SW 1271 (cell line): ENCODE data around the gene DGCR6.
"Not testable (repeated sequence)": the region's sequence is repeated elsewhere in the genome, so short reads cannot be mapped to it uniquely, and the experiment has no call there.

Experiments
- DNase-seq, 2 experiments: peaks; one replicate each; lab custom pipeline; 2025; lab: John Stamatoyannopoulos, UW

Gene DGCR6

GRCh38 chr22:18931905-18932652 is 26.0 kb downstream of the DGCR6 start:
- DNase-seq = no peak

DNA sequence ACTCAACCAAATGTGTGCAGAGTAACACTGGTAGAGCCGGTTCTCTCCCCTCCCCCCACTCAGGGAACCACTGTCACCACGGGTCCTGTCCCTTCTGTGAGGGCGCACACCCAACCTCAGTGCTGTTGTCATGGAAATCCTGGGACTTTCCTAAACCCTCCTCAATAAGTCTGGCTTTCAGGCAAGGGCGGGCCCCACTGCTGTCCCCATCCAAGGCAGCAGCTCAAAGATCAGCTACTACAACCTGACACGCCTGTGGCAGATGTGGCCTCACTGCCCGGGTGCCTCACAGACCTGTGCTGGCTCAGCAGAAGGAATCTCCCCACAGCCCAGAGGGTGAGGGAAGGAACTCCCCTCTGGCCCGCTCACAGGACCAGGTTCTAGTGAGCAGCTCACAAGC is 27.8 kb downstream of the DGCR6 start:
- no peak for DNase-seq

DNA sequence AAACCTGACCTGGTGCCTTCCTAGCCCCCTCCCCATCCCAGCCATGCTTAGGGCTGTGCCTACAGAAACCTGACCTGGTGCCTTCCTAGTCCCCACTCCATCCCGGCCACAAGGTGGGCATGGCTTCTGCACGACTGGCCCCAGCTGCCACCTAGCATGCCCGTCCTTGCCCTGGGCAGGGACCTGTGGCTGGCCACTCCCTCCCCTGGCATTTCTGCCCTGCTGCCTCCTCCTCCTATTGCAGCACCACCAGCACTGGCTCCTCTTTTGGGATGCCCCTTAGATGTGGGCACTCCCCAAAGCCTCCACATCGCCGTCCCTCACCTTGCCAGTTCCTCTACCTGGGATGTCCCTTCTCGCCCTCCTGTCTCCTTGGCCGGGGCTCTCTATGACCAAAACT is 28.6 kb downstream of the DGCR6 start:
- DNase-seq = not testable (repeated sequence)

DNA sequence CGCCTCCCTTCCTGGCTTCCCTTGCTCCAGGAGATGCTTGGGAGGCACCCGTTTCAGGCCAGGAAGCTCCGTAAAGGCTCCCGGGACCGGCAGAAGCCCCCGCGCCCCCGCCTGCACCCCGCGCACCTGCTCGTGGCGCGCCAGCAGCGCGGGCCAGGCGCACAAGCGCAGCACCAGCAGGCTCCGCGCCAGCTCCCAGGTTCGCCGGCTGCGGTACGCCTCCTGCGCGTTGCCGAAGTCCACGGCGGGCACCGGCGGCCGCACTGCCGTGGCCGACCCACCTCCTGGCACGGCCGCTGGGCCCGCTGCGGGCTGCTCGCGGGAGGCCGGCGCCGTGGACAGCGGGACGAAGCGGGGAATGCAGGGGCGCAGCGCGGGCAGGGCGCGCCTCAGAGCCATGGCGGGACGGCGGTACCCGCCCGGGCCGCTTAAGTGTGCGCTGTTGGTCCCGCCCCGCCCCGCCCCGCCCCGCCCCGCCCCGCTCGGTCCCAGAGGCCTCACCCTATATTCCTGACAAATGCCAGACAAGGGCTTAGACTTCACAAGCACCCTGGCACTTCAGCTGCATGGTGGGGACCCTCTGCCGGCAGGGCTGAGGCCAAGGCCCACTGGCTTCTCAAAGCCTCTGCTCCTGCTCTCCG is 29.9 kb downstream of the DGCR6 start, which contains the start of gene PRODH:
PRODH (minus strand) TSS at position 405 of the 641 bp plus-strand sequence; CDS start at position 399, 6 bp downstream.
- no peak for DNase-seq

DNA sequence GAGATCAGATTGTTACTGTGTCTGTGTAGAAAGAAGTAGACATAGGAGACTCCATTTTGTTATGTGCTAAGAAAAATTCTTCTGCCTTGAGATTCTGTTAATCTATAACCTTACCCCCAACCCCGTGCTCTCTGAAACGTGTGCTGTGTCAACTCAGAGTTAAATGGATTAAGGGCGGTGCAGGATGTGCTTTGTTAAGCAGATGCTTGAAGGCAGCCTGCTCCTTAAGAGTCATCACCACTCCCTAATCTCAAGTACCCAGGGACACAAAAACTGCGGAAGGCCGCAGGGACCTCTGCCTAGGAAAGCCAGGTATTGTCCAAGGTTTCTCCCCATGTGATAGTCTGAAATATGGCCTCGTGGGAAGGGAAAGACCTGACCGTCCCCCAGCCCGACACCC is 32.6 kb downstream of the DGCR6 start:
- DNase-seq = not testable (repeated sequence)

DNA sequence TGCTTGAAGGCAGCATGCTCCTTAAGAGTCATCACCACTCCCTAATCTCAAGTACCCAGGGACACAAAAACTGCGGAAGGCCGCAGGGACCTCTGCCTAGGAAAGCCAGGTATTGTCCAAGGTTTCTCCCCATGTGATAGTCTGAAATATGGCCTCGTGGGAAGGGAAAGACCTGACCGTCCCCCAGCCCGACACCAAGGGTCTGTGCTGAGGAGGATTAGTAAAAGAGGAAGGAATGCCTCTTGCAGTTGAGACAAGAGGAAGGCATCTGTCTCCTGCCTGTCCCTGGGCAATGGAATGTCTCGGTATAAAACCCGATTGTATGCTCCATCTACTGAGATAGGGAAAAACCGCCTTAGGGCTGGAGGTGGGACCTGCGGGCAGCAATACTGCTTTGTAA is 41.0 kb downstream of the DGCR6 start:
- not testable (repeated sequence) for DNase-seq

- no peak for DNase-seq
Observed at GRCh38 chr22:18947905-18948304, 41.8 kb downstream of the DGCR6 start.

DNA sequence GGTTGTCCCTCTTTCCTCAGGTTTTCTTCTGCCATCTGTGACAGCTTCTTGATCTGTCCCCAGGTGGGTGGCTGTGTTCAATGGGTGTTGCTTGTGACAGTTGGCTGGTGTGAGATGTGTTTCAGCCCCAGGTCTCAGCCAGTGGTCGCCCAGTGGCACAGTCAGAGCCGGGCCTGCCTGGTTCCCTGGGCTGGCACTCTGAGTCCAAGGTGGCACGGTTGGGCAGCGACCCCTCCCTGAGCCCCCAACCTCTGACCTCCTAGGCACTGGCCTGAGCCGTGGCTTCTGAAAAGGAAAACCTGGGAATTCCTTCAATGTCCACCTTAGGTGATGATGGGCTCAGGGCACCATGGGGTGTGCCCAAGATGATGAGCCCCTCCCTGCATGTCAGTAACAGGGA is 44.0 kb downstream of the DGCR6 start:
- DNase-seq = no peak

DNA sequence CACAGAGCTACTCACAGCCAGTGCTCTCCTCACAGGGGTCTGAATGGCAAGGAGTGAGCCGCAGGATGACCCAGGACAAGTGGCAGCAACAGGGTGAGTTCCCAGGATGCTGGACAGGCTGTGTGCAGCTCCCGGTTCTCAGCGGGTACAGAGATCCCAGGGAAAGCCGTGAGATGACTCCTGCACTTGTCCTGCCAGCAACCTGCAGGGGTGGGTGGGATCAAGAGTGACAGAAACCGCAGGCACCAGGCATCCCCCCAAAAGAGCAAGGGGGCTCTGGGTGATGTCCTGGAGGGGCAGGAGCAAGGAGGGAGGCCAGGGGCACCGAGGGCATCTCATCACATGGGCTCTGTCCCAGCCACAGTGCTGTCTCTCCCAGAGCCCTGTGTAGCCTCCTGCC is 45.9 kb downstream of the DGCR6 start:
- DNase-seq = no peak

DNA sequence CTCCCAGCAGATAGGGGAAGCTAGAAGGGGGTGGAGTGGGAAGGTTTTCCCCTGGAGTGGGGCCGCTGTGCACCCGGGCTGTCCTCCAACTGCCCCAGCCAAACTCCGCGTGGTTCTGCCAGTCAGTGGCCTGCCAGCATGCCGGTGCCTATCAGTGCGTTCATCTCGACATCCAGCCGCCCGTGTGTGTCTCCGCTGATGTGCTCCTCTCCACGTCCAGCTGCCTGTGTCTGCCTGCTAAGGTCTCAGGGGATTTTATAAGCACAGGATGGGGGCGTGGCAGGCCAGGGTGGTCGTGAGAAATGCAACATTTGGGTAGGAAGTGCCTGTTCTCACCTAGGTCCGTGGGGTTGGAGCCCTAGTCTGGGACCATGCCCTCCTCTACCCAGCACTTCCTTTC is 47.0 kb downstream of the DGCR6 start:
- DNase-seq = not testable (repeated sequence)

GRCh38 chr22:18954303-18954989 is 48.3 kb downstream of the DGCR6 start:
- peak in 1 of 2 experiments; percentile 1 for DNase-seq

GRCh38 chr22:18954990-18955571 is 49.0 kb downstream of the DGCR6 start:
- no peak for DNase-seq

GRCh38 chr22:18955696-18956095 is 49.6 kb downstream of the DGCR6 start:
- DNase-seq = no peak

GRCh38 chr22:18956121-18956895 is 50.2 kb downstream of the DGCR6 start:
- DNase-seq = not testable (repeated sequence)

DNA sequence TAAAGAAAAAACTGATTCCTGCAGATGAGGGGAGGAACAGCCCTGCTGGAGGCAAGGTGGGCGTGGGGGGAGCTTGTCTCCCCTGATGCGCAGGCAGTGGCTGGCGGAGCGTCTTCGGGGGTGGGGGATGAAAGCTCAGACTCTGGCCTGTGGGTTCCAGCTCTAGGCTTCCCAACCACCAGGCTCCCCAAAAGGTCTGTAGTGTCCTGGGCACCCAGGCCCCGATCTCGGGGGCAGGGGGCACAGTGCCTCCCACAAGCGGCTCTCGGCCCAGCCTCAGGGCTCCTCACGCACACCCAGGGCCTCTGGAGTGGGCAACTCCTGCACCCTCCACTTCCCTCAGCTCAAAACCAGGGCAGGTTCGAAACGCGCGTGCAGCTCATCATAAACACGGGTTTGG is 50.8 kb downstream of the DGCR6 start:
- DNase-seq = not testable (repeated sequence)

DNA sequence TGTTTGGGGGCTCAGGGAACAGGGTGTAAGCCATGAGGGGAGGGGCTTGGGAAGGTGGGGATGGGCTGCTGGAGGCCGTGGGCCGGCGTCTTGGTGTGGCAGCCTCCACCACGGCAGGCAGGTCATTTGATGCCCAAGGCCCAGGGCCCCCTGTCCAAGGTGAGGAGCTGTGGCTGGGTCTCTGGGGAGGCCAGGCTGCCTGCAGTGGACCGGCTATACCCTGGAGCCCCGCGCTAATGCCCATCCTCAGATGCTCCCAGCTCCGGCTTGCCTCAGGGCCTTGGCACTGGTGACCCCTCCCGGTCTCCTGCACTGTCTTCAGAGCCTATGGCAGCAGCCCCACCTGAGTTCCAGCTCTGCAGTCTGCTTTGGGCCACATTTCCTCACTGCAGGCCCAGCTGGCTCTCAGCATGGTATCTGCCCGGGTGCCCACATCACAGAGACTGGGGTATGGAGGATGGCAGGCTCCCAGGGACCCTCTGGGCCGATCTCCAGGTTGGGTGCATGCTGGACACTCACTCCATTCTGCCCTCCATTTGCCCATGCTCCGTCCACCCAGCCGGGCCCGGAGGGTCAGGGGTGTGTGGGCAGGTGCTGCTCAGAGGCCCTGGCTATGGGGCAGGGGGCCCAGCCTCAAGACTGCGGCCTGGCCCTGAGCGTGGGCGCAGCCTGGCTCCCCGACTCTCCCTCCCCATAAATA is 51.7 kb downstream of the DGCR6 start:
- DNase-seq = not testable (repeated sequence)

DNA sequence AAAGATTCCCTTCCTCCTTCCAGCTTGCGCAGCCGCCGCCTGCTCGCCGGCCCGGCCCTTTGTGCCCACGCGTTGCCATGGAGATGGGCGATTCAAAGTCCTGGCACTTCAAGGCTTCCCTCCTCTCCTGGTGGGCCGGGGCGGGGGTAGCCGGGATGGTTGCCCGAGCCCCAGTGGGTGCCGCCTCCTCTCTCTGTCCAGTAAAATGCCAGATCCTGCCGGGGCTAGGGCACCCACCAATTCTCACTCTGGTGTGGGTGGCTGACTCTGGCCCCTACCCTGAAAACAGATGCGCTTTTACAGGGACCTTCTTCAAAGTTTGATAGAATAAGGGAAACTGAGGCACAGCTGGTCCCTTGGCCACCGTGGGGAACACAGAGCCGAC is 52.2 kb downstream of the DGCR6 start:
- DNase-seq = not testable (repeated sequence)

GRCh38 chr22:18958738-18959137 is 52.6 kb downstream of the DGCR6 start:
- not testable (repeated sequence) for DNase-seq

DNA sequence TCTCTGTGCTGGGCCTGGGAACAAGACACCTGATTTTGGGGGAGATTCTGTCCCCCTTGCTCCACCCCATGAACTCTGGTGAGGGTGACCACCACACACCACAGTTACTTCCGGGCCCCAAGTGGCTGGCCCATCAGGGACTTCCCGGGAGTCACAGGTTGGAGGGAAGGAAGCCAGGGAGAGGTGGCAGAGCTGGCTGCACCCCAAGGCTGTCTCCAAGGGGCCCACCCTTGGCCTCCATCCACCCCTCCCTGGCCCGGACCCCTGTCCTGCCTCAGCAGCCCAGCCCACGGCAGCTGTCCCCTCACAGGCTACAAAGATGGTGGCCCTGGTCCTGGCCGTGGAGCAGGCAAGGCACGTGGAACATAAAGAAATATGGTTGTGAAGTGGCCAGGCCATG is 53.1 kb downstream of the DGCR6 start:
- DNase-seq = not testable (repeated sequence)

GRCh38 chr22:18959741-18960140 is 53.6 kb downstream of the DGCR6 start:
- DNase-seq = not testable (repeated sequence)
